ENCODE data around the gene ITSN2.

GRCh38 chr2:24191156-24191555 is 169.2 kb downstream of the ITSN2 start:
- no peak for TF ChIP-seq POLR2AphosphoS5 (IDR thresholded peaks at IDR 0.05; ENCODE audit: low read depth, low read length)
- TF ChIP-seq POLR2A (IDR thresholded peaks at IDR 0.05; ENCODE audit: low read depth, low read length): no peak
- no peak for TF ChIP-seq TAF1 (IDR thresholded peaks at IDR 0.05; ENCODE audit: borderline replicate concordance, low read depth, low read length)

All from GM12892 (cell line).